H1 (cell line): ENCODE measurements around the gene SCGN.

ENCODE experiments used
- CHD2 ChIP-seq: IDR thresholded peaks from 2 replicates; pipeline ENCODE4 v1.6.1; 2012; ENCODE audit warnings: low read length, improper control_type of control experiment
- CREB1 ChIP-seq: IDR thresholded peaks from 2 replicates; pipeline ENCODE4 v1.6.1; 2012; ENCODE audit warnings: inconsistent platforms
- EZH2 ChIP-seq: fragments of 200-600 bp; sonication (generic); IDR thresholded peaks from 2 replicates; pipeline ENCODE4 v1.7.1; 2012; ENCODE audit warnings: low read depth, mild to moderate bottlenecking, moderate library complexity, low read length, inconsistent platforms; ENCODE audit not compliant: severe bottlenecking
- NRF1 ChIP-seq: IDR thresholded peaks from 2 replicates; pipeline ENCODE4 v1.6.1; 2011; ENCODE audit warnings: mild to moderate bottlenecking, low read depth, low read length, improper control_type of control experiment
- PHF8 ChIP-seq: fragments of 200-600 bp; sonication (generic); conservative IDR thresholded peaks from 2 replicates; pipeline ENCODE4 v1.7.1; 2012; ENCODE audit warnings: low read depth, mild to moderate bottlenecking, inconsistent platforms, low read length, moderate library complexity
- POLR2A ChIP-seq, 2 experiments: IDR thresholded peaks; 1 replicate in 1 of 2; 2 replicates in 1 of 2; pipeline ENCODE4 v1.6.1; 2011; ENCODE audit warnings: low read depth in 2 of 2, low read length in 2 of 2, mild to moderate bottlenecking in 2 of 2; ENCODE audit errors: control extremely low read depth in 1 of 2
- POLR2AphosphoS5 ChIP-seq: IDR thresholded peaks from 2 replicates; pipeline ENCODE4 v1.6.1; 2011; ENCODE audit warnings: low read depth, low read length
- RAD21 ChIP-seq, 2 experiments: IDR thresholded peaks in 1 of 2; conservative IDR thresholded peaks in 1 of 2; 2 replicates each; pipeline ENCODE4 v1.6.1; 2011; ENCODE audit warnings: low read depth in 2 of 2, low read length in 2 of 2, improper control_type of control experiment in 1 of 2, inconsistent platforms in 1 of 2, mild to moderate bottlenecking in 1 of 2, moderate library complexity in 1 of 2
- RNF2 ChIP-seq: fragments of 200-900, 300-1000 bp; sonication (generic); IDR thresholded peaks from 2 replicates; pipeline ENCODE4 v1.7.1; 2016; ENCODE audit warnings: borderline replicate concordance, low read depth, mild to moderate bottlenecking, antibody characterized with exemption, low read length; ENCODE audit not compliant: poor library complexity, severe bottlenecking; ENCODE audit errors: missing control alignments
- RXRA ChIP-seq: IDR thresholded peaks from 2 replicates; pipeline ENCODE4 v1.6.1; 2011; ENCODE audit warnings: low read depth, mild to moderate bottlenecking, low read length, moderate library complexity; ENCODE audit not compliant: insufficient read depth
- SP1 ChIP-seq: IDR thresholded peaks from 2 replicates; pipeline ENCODE4 v1.6.1; 2011; ENCODE audit warnings: low read depth, low read length
- SRF ChIP-seq: IDR thresholded peaks from 2 replicates; pipeline ENCODE4 v1.6.1; 2011; ENCODE audit warnings: mild to moderate bottlenecking, low read depth, low read length, moderate library complexity
- TF ChIP-seq, protein P1 (sequence below), 3 experiments: IDR thresholded peaks; 1 replicate in 2 of 3; 2 replicates in 1 of 3; pipeline versions ENCODE4 v1.5.1 to v1.6.1; 2011; ENCODE audit warnings: low read length in 3 of 3, mild to moderate bottlenecking in 3 of 3, inconsistent platforms in 2 of 3, low read depth in 1 of 3, moderate library complexity in 1 of 3; ENCODE audit not compliant: insufficient read depth in 1 of 3; ENCODE audit errors: control extremely low read depth in 1 of 3
- TF ChIP-seq, protein P2 (sequence below): IDR thresholded peaks from 2 replicates; pipeline ENCODE4 v1.6.1; 2012; ENCODE audit warnings: inconsistent platforms

DNA sequence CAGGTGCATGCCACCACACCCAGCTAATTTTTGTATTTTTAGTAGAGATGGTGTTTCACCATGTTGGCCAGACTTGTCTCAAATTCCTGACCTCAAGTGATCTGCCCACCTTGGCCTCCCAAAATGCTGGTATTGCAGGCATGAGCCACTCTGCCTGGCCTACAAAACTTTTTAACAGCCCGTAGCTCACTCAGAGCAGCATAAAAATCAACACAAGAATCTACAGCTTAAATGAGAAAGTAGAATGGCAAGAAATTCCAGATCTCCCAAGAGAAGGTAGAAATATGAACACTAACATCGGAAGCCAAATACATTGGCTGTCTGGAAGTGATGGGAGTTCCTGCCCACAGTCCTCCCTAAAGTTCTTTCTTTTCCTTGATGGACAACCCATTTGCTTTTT lies 43.7 kb downstream of the SCGN start:
- TF ChIP-seq POLR2AphosphoS5: no peak
- no peak for TF ChIP-seq NRF1
- TF ChIP-seq SRF: no peak
- TF ChIP-seq, protein P1, sequence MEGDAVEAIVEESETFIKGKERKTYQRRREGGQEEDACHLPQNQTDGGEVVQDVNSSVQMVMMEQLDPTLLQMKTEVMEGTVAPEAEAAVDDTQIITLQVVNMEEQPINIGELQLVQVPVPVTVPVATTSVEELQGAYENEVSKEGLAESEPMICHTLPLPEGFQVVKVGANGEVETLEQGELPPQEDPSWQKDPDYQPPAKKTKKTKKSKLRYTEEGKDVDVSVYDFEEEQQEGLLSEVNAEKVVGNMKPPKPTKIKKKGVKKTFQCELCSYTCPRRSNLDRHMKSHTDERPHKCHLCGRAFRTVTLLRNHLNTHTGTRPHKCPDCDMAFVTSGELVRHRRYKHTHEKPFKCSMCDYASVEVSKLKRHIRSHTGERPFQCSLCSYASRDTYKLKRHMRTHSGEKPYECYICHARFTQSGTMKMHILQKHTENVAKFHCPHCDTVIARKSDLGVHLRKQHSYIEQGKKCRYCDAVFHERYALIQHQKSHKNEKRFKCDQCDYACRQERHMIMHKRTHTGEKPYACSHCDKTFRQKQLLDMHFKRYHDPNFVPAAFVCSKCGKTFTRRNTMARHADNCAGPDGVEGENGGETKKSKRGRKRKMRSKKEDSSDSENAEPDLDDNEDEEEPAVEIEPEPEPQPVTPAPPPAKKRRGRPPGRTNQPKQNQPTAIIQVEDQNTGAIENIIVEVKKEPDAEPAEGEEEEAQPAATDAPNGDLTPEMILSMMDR (IDR thresholded peaks at IDR 0.05; ENCODE audit: control extremely low read depth in 1 of 3, insufficient read depth in 1 of 3, low read depth in 1 of 3, low read length in 3 of 3): no peak
- TF ChIP-seq RNF2: no peak
- TF ChIP-seq CREB1: no peak
- TF ChIP-seq EZH2: no peak
- TF ChIP-seq RXRA: no peak
- TF ChIP-seq SP1: no peak
- no peak for TF ChIP-seq POLR2A (IDR thresholded peaks at IDR 0.05; ENCODE audit: control extremely low read depth in 1 of 2, low read depth in 2 of 2, low read length in 2 of 2)
- no peak for TF ChIP-seq CHD2
- no peak for TF ChIP-seq PHF8
- TF ChIP-seq, protein P2, sequence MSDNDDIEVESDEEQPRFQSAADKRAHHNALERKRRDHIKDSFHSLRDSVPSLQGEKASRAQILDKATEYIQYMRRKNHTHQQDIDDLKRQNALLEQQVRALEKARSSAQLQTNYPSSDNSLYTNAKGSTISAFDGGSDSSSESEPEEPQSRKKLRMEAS: no peak
- TF ChIP-seq RAD21 (IDR thresholded peaks at IDR 0.05 in 1 of 2, conservative IDR thresholded peaks at IDR 0.05 in 1 of 2; ENCODE audit: low read depth in 2 of 2, low read length in 2 of 2): no peak
